ENCODE measurements around the gene CELA2B.

DNA sequence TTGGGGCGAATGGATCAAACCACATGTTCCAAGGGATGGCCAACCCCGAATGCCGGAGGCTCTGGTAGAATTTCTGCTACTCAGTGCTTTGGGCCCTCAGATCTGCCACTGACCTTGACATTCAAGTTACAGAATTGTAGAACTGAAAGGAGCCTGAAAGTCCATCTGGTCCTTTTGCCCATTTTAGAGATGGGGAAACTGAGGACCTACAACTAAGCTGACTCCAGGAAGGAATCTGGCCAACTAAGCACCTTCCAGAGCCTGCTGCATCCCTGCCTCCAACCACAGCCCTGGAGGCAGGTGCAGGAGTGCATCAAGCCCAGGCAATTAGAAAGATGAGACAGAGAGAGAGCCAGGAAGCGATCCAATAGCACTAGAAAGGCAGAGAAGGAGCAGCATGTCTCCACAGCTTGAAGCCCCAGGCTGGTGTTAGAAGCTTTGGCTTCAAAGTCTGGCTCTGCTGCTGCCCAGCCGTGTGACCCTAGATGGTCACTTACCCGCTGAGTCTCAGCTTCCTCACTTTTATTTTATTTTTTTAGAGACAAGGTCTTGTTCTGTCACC, 38.9 kb upstream of the CELA2B start:
- TF ChIP-seq, protein P1, sequence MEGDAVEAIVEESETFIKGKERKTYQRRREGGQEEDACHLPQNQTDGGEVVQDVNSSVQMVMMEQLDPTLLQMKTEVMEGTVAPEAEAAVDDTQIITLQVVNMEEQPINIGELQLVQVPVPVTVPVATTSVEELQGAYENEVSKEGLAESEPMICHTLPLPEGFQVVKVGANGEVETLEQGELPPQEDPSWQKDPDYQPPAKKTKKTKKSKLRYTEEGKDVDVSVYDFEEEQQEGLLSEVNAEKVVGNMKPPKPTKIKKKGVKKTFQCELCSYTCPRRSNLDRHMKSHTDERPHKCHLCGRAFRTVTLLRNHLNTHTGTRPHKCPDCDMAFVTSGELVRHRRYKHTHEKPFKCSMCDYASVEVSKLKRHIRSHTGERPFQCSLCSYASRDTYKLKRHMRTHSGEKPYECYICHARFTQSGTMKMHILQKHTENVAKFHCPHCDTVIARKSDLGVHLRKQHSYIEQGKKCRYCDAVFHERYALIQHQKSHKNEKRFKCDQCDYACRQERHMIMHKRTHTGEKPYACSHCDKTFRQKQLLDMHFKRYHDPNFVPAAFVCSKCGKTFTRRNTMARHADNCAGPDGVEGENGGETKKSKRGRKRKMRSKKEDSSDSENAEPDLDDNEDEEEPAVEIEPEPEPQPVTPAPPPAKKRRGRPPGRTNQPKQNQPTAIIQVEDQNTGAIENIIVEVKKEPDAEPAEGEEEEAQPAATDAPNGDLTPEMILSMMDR (IDR thresholded peaks at IDR 0.05), result no peak
- TF ChIP-seq POLR2A (IDR thresholded peaks at IDR 0.05), result no peak
